Ishikawa (cell line): ENCODE measurements around the gene COA3.

Experiments used
- CEBPB ChIP-seq: IDR thresholded peaks from 2 replicates; pipeline ENCODE4 v1.6.1; 2012
- CREB1 ChIP-seq: IDR thresholded peaks from 2 replicates; pipeline ENCODE4 v1.6.1; 2012; ENCODE audit warnings: low read depth
- EGR1 ChIP-seq: IDR thresholded peaks from 2 replicates; pipeline ENCODE4 v1.6.1; 2012
- EP300 ChIP-seq: IDR thresholded peaks from 2 replicates; pipeline ENCODE4 v1.6.1; 2012; ENCODE audit warnings: borderline replicate concordance
- FOXM1 ChIP-seq: IDR thresholded peaks from 2 replicates; pipeline ENCODE4 v1.6.1; 2012; ENCODE audit warnings: low read depth, borderline replicate concordance
- NFIC ChIP-seq: IDR thresholded peaks from 2 replicates; pipeline ENCODE4 v1.6.1; 2012
- RAD21 ChIP-seq: IDR thresholded peaks from 2 replicates; pipeline ENCODE4 v1.6.1; 2012; ENCODE audit warnings: low read depth
- TAF1 ChIP-seq: IDR thresholded peaks from 2 replicates; pipeline ENCODE4 v1.6.1; 2012; ENCODE audit warnings: low read depth, mild to moderate bottlenecking
- TCF12 ChIP-seq: IDR thresholded peaks from 2 replicates; pipeline ENCODE4 v1.6.1; 2012; ENCODE audit warnings: low read depth
- TEAD4 ChIP-seq: IDR thresholded peaks from 2 replicates; pipeline ENCODE4 v1.6.1; 2012
- YY1 ChIP-seq: IDR thresholded peaks from 2 replicates; pipeline ENCODE4 v1.6.1; 2012; ENCODE audit warnings: low read depth
- ZBTB7A ChIP-seq: IDR thresholded peaks from 2 replicates; pipeline ENCODE4 v1.6.1; 2012; ENCODE audit warnings: low read depth
- TF ChIP-seq, protein P1 (sequence below): IDR thresholded peaks from 2 replicates; pipeline ENCODE4 v1.6.1; 2012; ENCODE audit warnings: low read depth, mild to moderate bottlenecking
- TF ChIP-seq, protein P2 (sequence below): IDR thresholded peaks from 2 replicates; pipeline ENCODE4 v1.6.1; 2012
- TF ChIP-seq, protein P3 (sequence below): IDR thresholded peaks from 2 replicates; pipeline ENCODE4 v1.6.1; 2012

Gene COA3

DNA sequence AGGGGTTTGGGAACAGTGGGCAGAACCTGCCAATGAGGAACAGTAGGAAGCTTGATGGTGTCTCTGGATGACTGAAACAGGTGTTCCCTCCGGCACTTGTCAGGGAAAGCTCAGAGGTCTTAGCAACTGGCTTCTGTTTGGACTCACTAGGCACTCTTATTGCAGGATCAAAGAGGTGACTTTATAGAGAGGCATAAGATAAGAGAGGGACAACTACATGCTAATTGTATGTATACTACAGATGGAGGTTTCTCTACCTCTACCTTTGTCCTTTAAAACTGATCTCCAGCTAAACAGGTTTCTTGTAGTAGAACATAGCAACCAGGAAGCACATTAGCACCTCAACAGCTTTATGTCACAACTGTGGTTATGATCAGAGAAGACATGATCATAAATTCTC, 7.7 kb upstream of the COA3 start:
- TF ChIP-seq, protein P1, sequence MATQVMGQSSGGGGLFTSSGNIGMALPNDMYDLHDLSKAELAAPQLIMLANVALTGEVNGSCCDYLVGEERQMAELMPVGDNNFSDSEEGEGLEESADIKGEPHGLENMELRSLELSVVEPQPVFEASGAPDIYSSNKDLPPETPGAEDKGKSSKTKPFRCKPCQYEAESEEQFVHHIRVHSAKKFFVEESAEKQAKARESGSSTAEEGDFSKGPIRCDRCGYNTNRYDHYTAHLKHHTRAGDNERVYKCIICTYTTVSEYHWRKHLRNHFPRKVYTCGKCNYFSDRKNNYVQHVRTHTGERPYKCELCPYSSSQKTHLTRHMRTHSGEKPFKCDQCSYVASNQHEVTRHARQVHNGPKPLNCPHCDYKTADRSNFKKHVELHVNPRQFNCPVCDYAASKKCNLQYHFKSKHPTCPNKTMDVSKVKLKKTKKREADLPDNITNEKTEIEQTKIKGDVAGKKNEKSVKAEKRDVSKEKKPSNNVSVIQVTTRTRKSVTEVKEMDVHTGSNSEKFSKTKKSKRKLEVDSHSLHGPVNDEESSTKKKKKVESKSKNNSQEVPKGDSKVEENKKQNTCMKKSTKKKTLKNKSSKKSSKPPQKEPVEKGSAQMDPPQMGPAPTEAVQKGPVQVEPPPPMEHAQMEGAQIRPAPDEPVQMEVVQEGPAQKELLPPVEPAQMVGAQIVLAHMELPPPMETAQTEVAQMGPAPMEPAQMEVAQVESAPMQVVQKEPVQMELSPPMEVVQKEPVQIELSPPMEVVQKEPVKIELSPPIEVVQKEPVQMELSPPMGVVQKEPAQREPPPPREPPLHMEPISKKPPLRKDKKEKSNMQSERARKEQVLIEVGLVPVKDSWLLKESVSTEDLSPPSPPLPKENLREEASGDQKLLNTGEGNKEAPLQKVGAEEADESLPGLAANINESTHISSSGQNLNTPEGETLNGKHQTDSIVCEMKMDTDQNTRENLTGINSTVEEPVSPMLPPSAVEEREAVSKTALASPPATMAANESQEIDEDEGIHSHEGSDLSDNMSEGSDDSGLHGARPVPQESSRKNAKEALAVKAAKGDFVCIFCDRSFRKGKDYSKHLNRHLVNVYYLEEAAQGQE, result no peak
- TF ChIP-seq ZBTB7A, result no peak
- TF ChIP-seq EGR1, result no peak
- TF ChIP-seq RAD21, result no peak
- TF ChIP-seq, protein P2, sequence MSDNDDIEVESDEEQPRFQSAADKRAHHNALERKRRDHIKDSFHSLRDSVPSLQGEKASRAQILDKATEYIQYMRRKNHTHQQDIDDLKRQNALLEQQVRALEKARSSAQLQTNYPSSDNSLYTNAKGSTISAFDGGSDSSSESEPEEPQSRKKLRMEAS, result no peak
- no peak for TF ChIP-seq CEBPB
- TF ChIP-seq TAF1, result no peak
- TF ChIP-seq TEAD4, result no peak
- TF ChIP-seq, protein P3, sequence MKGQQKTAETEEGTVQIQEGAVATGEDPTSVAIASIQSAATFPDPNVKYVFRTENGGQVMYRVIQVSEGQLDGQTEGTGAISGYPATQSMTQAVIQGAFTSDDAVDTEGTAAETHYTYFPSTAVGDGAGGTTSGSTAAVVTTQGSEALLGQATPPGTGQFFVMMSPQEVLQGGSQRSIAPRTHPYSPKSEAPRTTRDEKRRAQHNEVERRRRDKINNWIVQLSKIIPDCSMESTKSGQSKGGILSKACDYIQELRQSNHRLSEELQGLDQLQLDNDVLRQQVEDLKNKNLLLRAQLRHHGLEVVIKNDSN, result no peak
- TF ChIP-seq EP300, result no peak
- no peak for TF ChIP-seq FOXM1
- no peak for TF ChIP-seq TCF12
- TF ChIP-seq YY1, result no peak
- TF ChIP-seq CREB1, result no peak
- no peak for TF ChIP-seq NFIC

DNA sequence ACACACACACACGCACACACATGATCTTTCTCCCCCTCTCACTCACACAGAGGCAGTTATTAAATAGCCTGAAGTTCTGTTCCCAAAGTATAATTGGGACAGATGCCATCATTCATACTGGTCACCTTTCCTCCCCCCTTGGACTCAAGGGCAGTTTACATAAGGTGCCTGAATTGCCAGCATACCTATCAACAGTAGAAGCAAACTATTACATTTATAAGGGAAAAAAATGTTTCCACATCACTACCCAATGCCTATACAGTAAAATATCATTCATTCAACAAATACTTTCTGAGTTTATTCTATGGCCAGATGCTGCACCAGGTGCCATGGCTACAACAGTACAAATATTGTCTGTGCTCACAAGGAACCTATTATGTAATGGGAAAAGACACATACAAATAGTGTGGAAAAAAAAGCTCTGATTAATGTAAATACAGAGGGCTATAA, 6.4 kb upstream of the COA3 start:
- TF ChIP-seq EP300, result no peak
- no peak for TF ChIP-seq TCF12
- no peak for TF ChIP-seq RAD21
- TF ChIP-seq, protein P2, result no peak
- TF ChIP-seq TEAD4, result no peak

DNA sequence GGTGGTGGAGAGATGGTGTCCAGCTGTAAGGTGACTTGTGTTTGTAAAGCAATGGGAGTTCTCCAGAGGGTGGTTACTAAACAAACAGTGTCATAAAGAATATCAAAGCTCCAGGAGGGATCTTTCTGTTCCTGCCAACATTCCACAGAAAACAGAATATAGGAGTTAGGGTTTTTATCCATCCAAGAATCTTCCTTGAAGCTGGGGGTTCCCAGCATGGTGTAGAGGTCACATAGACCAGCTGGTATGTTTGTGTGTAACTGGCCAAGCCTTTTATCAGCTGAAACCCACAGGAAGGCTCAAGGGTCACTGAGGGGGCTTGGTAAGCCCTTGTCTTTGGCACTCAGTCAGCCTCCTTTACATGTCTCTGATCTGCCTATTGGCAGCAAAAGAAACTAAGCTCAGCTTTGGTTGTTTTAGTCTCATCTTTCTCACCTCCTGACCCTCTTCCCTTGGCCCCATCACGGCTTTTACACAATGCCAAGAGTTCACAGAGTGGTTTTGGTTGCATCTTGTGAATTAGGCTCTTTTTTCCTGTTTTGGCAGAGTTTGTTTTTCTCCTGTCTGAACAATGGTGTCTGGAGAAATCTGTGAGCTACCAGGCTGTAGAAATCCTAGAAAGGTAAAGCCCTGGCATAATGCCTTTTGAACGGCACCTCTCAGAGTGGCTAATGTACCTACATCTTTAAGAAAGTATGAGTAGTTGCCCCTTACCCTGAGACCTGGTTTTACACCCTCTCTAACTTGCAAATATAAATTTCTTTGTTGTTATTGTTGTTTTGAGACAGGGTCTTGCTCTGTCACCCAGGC, 4.8 kb upstream of the COA3 start:
- TF ChIP-seq RAD21, result no peak
- no peak for TF ChIP-seq YY1
- no peak for TF ChIP-seq CREB1
- TF ChIP-seq, protein P2, result no peak
- no peak for TF ChIP-seq CEBPB
- no peak for TF ChIP-seq TAF1

DNA sequence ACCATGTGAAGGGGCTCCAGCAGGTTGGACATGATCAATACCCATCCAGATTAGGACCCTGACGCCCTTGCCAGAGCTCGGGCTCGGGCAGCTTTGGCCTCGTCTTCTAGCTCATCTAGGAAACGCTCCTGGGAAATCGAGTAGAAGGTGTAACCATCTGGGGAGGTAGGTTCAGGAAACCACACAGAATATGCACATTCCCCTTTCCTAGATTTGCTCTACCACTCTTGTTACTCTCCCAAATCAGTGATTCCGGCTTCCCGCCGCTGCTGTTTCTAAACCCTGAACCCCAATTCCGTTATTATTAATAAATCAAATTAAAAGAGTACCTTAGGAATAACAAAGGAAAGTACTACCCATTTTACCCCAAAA, 507 bp downstream of the COA3 start:
- TF ChIP-seq TAF1 (no peak), ZBTB7A (no peak), TEAD4 (no peak), EGR1 (no peak), TCF12 (no peak), RAD21 (no peak), FOXM1 (no peak), NFIC (no peak), CREB1 (no peak), EP300 (no peak), YY1 (no peak)
- TF ChIP-seq, protein P2, result no peak
- TF ChIP-seq, protein P3, result no peak

DNA sequence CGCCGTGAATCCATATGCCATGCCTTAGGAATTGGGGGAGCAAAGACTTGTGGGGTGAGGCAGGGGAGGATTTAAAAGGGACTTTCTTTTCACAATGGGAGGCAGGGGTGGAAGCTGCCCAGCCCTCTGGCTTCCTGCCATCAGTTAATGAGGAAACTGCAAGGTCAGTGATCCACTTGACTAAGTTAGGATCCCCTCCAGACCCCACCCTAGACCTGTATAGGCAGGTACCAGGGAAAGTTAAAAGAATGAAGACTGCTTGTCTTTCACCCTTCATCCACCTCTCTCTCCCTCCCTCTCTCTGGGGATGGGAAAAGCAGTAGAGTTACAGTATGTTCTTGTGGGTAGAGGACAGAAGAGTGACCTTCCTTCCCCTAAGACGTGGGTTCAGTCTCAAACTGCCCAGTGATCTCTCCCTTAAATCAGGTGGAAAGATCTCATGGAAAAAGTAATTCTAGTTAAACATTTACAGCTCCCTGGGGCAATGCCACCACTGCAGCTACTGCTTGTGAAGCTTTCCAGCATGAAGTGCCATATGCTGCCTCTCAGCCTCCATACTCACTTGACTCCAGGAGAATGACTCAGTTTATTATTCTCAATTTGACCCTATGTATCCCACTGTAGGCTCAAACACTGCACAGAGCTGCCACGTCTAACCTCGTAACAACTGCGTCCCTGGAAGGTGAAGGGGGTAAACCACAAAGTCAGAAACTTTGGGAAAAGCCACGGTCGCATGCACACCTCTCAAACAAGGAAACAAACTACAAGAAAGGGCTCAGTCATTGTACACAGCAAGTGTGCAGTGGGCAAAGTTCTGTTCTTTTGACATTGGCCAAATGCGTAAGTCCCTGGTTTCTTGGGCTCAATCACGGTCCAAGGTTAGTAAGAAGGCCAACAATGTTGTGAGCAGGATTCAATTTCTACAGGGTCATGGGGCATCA, 1.2 kb downstream of the COA3 start:
- TF ChIP-seq YY1 (no peak), EGR1 (no peak)

DNA sequence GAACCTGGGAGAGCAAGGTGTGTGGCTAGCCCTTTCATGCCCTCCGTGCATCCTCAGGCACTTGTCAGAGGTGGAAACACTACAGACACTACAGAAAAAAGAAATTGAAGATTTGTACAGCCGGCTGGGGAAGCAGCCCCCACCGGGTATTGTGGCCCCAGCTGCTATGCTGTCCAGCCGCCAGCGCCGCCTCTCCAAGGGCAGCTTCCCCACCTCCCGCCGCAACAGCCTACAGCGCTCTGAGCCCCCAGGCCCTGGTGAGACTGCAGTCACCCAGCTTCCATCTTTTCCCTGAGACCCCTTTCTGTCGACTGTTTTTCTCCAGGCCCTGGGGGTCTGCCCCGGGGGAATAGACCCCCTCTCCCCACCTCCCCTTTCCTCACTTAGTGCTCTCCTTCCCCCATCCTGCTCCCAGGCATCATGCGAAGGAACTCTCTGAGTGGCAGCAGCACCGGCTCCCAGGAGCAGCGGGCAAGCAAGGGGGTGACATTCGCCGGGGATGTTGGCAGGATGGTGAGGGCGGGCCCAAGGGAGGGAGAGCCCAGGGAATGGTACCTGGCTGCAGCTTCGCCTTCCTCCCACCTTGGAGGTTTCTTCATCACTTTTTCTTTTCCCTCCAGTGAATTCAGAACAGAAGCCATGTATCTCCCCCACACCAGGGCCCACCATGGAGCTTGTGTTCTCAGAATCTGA, 2.3 kb downstream of the COA3 start:
- TF ChIP-seq ZBTB7A (no peak), NFIC (no peak), CEBPB (no peak), FOXM1 (no peak), EP300 (no peak), RAD21 (no peak)
- TF ChIP-seq, protein P2, result no peak
